H1 (cell line): ENCODE measurements around the gene SPG11. TPM values are rescaled to one million over a fixed set of nuclear protein-coding genes. Genes with fewer than 3 reads are reported as not detected.

Source experiments
- CTCF ChIA-PET: fragments of 300-600 bp; sonication (Branson Sonifier 250); formaldehyde crosslinking; loops from one replicate; lab custom pipeline; 2021; ENCODE audit not compliant: partially characterized antibody; lab: Charles Lee
- POLR2A ChIA-PET: fragments of 300-600 bp; sonication (Branson Sonifier 250); formaldehyde crosslinking; loops from one replicate; lab custom pipeline; 2021; ENCODE audit warnings: inconsistent platforms; ENCODE audit not compliant: partially characterized antibody; lab: Charles Lee
- DNase-seq, 2 experiments: peaks; one replicate each; pipeline versions ENCODE4 v3.0.0 to v3.0.0-alpha.2; 2010 to 2022; ENCODE audit warnings: low spot score in 2 of 2, low read depth in 1 of 2, mixed read lengths in 1 of 2
- FAIRE-seq: peaks from 2 replicates; lab custom pipeline; 2011; peaks lifted over from hg19 to GRCh38; lab: Jason Lieb, UNC
- H2AFZ ChIP-seq: 2 replicates; pipeline ENCODE4 v1.8.1; 2012; ENCODE audit warnings: low read length, inconsistent platforms
- H2AK5ac ChIP-seq: 2 replicates; pipeline ENCODE4 v1.6.1; 2013; ENCODE audit warnings: low read depth, low read length
- H2BK120ac ChIP-seq: replicated peaks from 2 replicates; pipeline ENCODE3; 2013; ENCODE audit warnings: low read depth, low read length, inconsistent platforms
- H2BK12ac ChIP-seq: 2 replicates; pipeline ENCODE4 v1.6.1; 2013; ENCODE audit warnings: low read depth, low read length
- H2BK15ac ChIP-seq: 2 replicates; pipeline ENCODE4 v1.6.1; 2013; ENCODE audit warnings: low read length
- H2BK20ac ChIP-seq: 2 replicates; pipeline ENCODE4 v1.6.1; 2013; ENCODE audit warnings: low read length
- H2BK5ac ChIP-seq: 2 replicates; pipeline ENCODE4 v1.6.1; 2013; ENCODE audit warnings: low read depth, low read length
- H3K14ac ChIP-seq: 2 replicates; pipeline ENCODE4 v1.6.1; 2013; ENCODE audit warnings: inconsistent platforms; ENCODE audit not compliant: insufficient read length
- H3K18ac ChIP-seq: 2 replicates; pipeline ENCODE4 v1.6.1; 2013; ENCODE audit warnings: low read length; ENCODE audit errors: extremely low read depth
- H3K23ac ChIP-seq: 2 replicates; pipeline ENCODE4 v1.6.1; 2013; ENCODE audit warnings: inconsistent platforms; ENCODE audit not compliant: insufficient read length
- H3K23me2 ChIP-seq: 2 replicates; pipeline ENCODE4 v1.6.1; 2013; ENCODE audit warnings: low read depth, low read length
- H3K27ac ChIP-seq: 2 replicates; pipeline ENCODE4 v1.6.1; 2011; ENCODE audit warnings: low read depth, low read length, inconsistent platforms
- H3K27me3 ChIP-seq, 4 experiments: replicated peaks in 1 of 4; 1 replicate in 1 of 4; 2 replicates in 3 of 4; pipeline versions ENCODE4 v1.6.1 to v1.8.1; 2011 to 2013; ENCODE audit warnings: low read length in 3 of 4, mild to moderate bottlenecking in 3 of 4, inconsistent platforms in 2 of 4, mixed read lengths in 2 of 4, moderate library complexity in 1 of 4; ENCODE audit not compliant: control insufficient read depth in 3 of 4, insufficient read depth in 3 of 4; ENCODE audit errors: extremely low read depth in 1 of 4
- H3K36me3 ChIP-seq, 4 experiments: 2 replicates each; pipeline versions ENCODE4 v1.6.1 to v1.8.1; 2011 to 2013; ENCODE audit warnings: mild to moderate bottlenecking in 4 of 4, low read length in 3 of 4, moderate library complexity in 2 of 4, control low read depth in 1 of 4, inconsistent platforms in 1 of 4; ENCODE audit not compliant: insufficient read depth in 4 of 4, control insufficient read depth in 2 of 4
- H3K4ac ChIP-seq: replicated peaks from 2 replicates; pipeline ENCODE3; 2013; ENCODE audit warnings: low read length, low read depth, mixed read lengths, inconsistent platforms; ENCODE audit not compliant: insufficient read length
- H3K4me1 ChIP-seq, 4 experiments: replicated peaks in 1 of 4; 1 replicate in 1 of 4; 2 replicates in 3 of 4; pipeline versions ENCODE4 v1.6.1 to v1.8.1; 2011 to 2013; ENCODE audit warnings: low read length in 3 of 4, inconsistent platforms in 2 of 4, mixed read lengths in 1 of 4; ENCODE audit not compliant: insufficient read depth in 4 of 4, control insufficient read depth in 3 of 4
- H3K4me2 ChIP-seq, 2 experiments: 2 replicates each; pipeline versions ENCODE4 v1.6.1 to v1.8.1; 2011 to 2013; ENCODE audit warnings: low read depth in 2 of 2, low read length in 2 of 2, control low read depth in 1 of 2, inconsistent platforms in 1 of 2, mild to moderate bottlenecking in 1 of 2; ENCODE audit not compliant: insufficient read depth in 1 of 2
- H3K4me3 ChIP-seq, 4 experiments: fragments of 200-600, 300-600 bp in 1 of 4; sonication (generic), shearing (Covaris generic), sonication (Bioruptor Twin) in 1 of 4; 2 replicates each; pipeline versions ENCODE4 v1.5.1 to v1.8.1; 2011 to 2016; ENCODE audit warnings: low read length in 4 of 4, low read depth in 3 of 4, control low read depth in 2 of 4, inconsistent platforms in 2 of 4, mild to moderate bottlenecking in 2 of 4, mixed read lengths in 1 of 4, moderate library complexity in 1 of 4; ENCODE audit not compliant: insufficient read depth in 2 of 4; ENCODE audit errors: extremely low read depth in 1 of 4
- H3K56ac ChIP-seq: replicated peaks from 2 replicates; pipeline ENCODE3; 2013; ENCODE audit warnings: low read depth, mild to moderate bottlenecking, mixed read lengths, low read length, inconsistent platforms; ENCODE audit not compliant: insufficient read length
- H3K79me1 ChIP-seq: 2 replicates; pipeline ENCODE4 v1.6.1; 2013; ENCODE audit warnings: low read depth, low read length, control low read depth
- H3K79me2 ChIP-seq, 2 experiments: 2 replicates each; pipeline versions ENCODE4 v1.6.1 to v1.8.1; 2012 to 2013; ENCODE audit warnings: low read length in 2 of 2, mild to moderate bottlenecking in 2 of 2, inconsistent platforms in 1 of 2; ENCODE audit not compliant: insufficient read depth in 2 of 2, control insufficient read depth in 1 of 2
- H3K9ac ChIP-seq, 4 experiments: replicated peaks in 1 of 4; 1 replicate in 1 of 4; 2 replicates in 3 of 4; pipeline versions ENCODE4 v1.6.1 to v1.8.1; 2011 to 2013; ENCODE audit warnings: low read depth in 3 of 4, low read length in 3 of 4, control low read depth in 2 of 4, mild to moderate bottlenecking in 2 of 4, moderate library complexity in 2 of 4, inconsistent platforms in 1 of 4; ENCODE audit errors: extremely low read depth in 1 of 4
- H3K9me3 ChIP-seq, 2 experiments: 2 replicates each; pipeline versions ENCODE4 v1.6.1 to v1.8.1; 2012 to 2013; ENCODE audit warnings: mild to moderate bottlenecking in 2 of 2, moderate library complexity in 2 of 2, control low read depth in 1 of 2, inconsistent platforms in 1 of 2, low read depth in 1 of 2, low read length in 1 of 2, mixed read lengths in 1 of 2; ENCODE audit not compliant: insufficient read depth in 2 of 2
- H4K20me1 ChIP-seq, 2 experiments: replicated peaks in 1 of 2; 2 replicates each; pipeline versions ENCODE3 to v1.8.1; 2011 to 2013; ENCODE audit warnings: inconsistent platforms in 2 of 2, low read length in 2 of 2, mild to moderate bottlenecking in 1 of 2; ENCODE audit not compliant: insufficient read depth in 2 of 2, control insufficient read depth in 1 of 2
- H4K5ac ChIP-seq: 2 replicates; pipeline ENCODE4 v1.6.1; 2013; ENCODE audit warnings: low read length, low read depth, mixed read lengths, inconsistent platforms; ENCODE audit not compliant: insufficient read length
- H4K8ac ChIP-seq: 2 replicates; pipeline ENCODE4 v1.8.0; 2013; ENCODE audit warnings: mild to moderate bottlenecking, moderate library complexity, low read length, inconsistent platforms; ENCODE audit not compliant: insufficient read depth; ENCODE audit errors: extremely low read depth
- H4K91ac ChIP-seq: replicated peaks from 2 replicates; pipeline ENCODE3; 2013; ENCODE audit warnings: low read length, mixed read lengths, inconsistent platforms; ENCODE audit not compliant: insufficient read length
- ASH2L ChIP-seq: fragments of 200-600, 300-600 bp; sonication (generic); IDR thresholded peaks from one replicate; pipeline ENCODE4 v1.7.1; 2017; ENCODE audit warnings: low read length
- ATF3 ChIP-seq: IDR thresholded peaks from 2 replicates; pipeline ENCODE4 v1.6.1; 2011; ENCODE audit warnings: low read depth, mild to moderate bottlenecking, low read length; ENCODE audit not compliant: insufficient read depth
- BACH1 ChIP-seq: IDR thresholded peaks from 2 replicates; pipeline ENCODE4 v1.6.1; 2012; ENCODE audit warnings: low read length, improper control_type of control experiment
- BRCA1 ChIP-seq: IDR thresholded peaks from 2 replicates; pipeline ENCODE4 v1.6.1; 2012; ENCODE audit warnings: low read depth, low read length, improper control_type of control experiment
- CEBPB ChIP-seq: IDR thresholded peaks from 2 replicates; pipeline ENCODE4 v1.6.1; 2012; ENCODE audit warnings: low read depth, low read length
- CREB1 ChIP-seq: IDR thresholded peaks from 2 replicates; pipeline ENCODE4 v1.6.1; 2012; ENCODE audit warnings: inconsistent platforms
- CTBP2 ChIP-seq: IDR thresholded peaks from 2 replicates; pipeline ENCODE4 v1.7.0; 2011; ENCODE audit warnings: borderline replicate concordance, mild to moderate bottlenecking, moderate library complexity, mixed read lengths, low read length; ENCODE audit not compliant: insufficient read depth, insufficient read length
- EP300 ChIP-seq, 2 experiments: IDR thresholded peaks; 1 replicate in 1 of 2; 2 replicates in 1 of 2; pipeline ENCODE4 v1.6.1; 2011 to 2012; ENCODE audit warnings: low read depth in 2 of 2, low read length in 2 of 2, mild to moderate bottlenecking in 2 of 2, borderline replicate concordance in 1 of 2, inconsistent platforms in 1 of 2, moderate library complexity in 1 of 2
- HDAC2 ChIP-seq, 2 experiments: fragments of 300-600 bp in 1 of 2; sonication (generic) in 1 of 2; IDR thresholded peaks; 2 replicates each; pipeline ENCODE4 v1.6.1; 2011 to 2012; ENCODE audit warnings: low read depth in 2 of 2, low read length in 2 of 2, mild to moderate bottlenecking in 2 of 2, moderate library complexity in 2 of 2, borderline replicate concordance in 1 of 2, inconsistent platforms in 1 of 2
- HDAC6 ChIP-seq: IDR thresholded peaks from one replicate; pipeline ENCODE4 v1.7.1; 2012; ENCODE audit warnings: low read depth, mild to moderate bottlenecking, inconsistent platforms, low read length, moderate library complexity
- JUND ChIP-seq: IDR thresholded peaks from 2 replicates; pipeline ENCODE4 v1.6.1; 2011; ENCODE audit warnings: mild to moderate bottlenecking, improper control_type of control experiment, low read length
- RAD21 ChIP-seq, 2 experiments: IDR thresholded peaks in 1 of 2; conservative IDR thresholded peaks in 1 of 2; 2 replicates each; pipeline ENCODE4 v1.6.1; 2011; ENCODE audit warnings: low read depth in 2 of 2, low read length in 2 of 2, improper control_type of control experiment in 1 of 2, inconsistent platforms in 1 of 2, mild to moderate bottlenecking in 1 of 2, moderate library complexity in 1 of 2
- RFX5 ChIP-seq: IDR thresholded peaks from 2 replicates; pipeline ENCODE4 v1.6.1; 2011; ENCODE audit warnings: low read depth, low read length, improper control_type of control experiment, borderline replicate concordance
- WGBS, 2 experiments: shearing (Covaris generic) in 1 of 2; methylation state at CpG; one replicate each; pipeline versions ENCODE4 v1.1.6 to v1.1.7; 2013 to 2015; ENCODE audit warnings: low lambda C conversion rate in 2 of 2, mixed read lengths in 2 of 2, inconsistent platforms in 1 of 2, low coverage in 1 of 2, missing lambda C conversion rate in 1 of 2; ENCODE audit not compliant: insufficient replicate concordance in 2 of 2, insufficient coverage in 1 of 2, insufficient read length in 1 of 2; ENCODE audit errors: extremely low coverage in 1 of 2, missing lambda C conversion rate in 1 of 2; 5-methylcytosine and 5-hydroxymethylcytosine counted together
- polyA plus RNA-seq, 7 experiments: library from polyadenylated mRNA; depleted of rRNA in 3 of 7; stranded (reverse) in 5 of 7; unstranded in 2 of 7; fragments of >200 nt in 5 of 7; fragments of 200-250 nt in 2 of 7; gene quantifications; 1 replicate in 5 of 7; 2 replicates in 1 of 7; 4 replicates in 1 of 7; pipeline versions ENCODE4 v1.2.1 to v1.2.3, GENCODE V29; 2011 to 2013; ENCODE audit warnings: missing spikeins in 2 of 7, mixed read lengths in 2 of 7
- total RNA-seq: library from RNA; stranded (reverse); fragmentation: NEBNext Ultra II Directional; extraction: Animal tissue kit (Norgen Biotek cat#: 25700); gene quantifications from 2 replicates; pipeline ENCODE4 v1.2.1, GENCODE V29; 2021

Gene SPG11
- total and polyA plus RNA-seq, 2 of the 8 experiments (the other 6 are each of a cell fraction or from before 2014, with no cell fraction given): 37.1 to 38.6 TPM

DNA sequence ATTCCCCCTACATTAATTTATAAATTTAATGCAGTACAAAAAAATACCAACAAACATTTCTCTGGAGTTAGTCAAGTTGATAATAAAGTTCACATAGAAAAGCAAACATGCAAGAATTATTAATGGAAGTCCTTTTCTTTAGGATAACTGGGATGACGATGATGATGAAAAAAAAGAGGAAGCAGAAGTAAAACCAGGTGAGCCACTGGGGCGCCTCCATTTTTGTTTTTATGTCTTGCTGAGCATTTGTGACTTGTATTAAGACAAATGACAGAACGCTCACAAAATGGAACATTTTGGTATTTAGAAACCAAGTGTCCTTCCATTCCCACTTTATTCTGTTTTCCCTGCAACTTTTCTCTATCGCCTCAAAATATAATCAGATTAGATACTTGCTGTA, 112.7 kb downstream of the SPG11 start:
- Histone ChIP-seq H3K27me3 (no peaks in the 10 kb centered on the region), H3K23me2 (no peaks in the 10 kb centered on the region), H3K4ac (no peak overlapping the region), H4K20me1 (peaks cover 0 to 5% of the 10 kb centered on the region in 2 experiments), H4K91ac (no peak overlapping the region), H2AFZ (no peak overlapping the region), H3K56ac (no peak overlapping the region), H3K9me3 (no peaks in the 10 kb centered on the region), H3K4me3 (no peak overlapping the region), H3K4me2 (no peak overlapping the region), H3K4me1 (no peaks in the 10 kb centered on the region), H3K79me1 (no peaks in the 10 kb centered on the region), H3K27ac (no peak overlapping the region), H2BK120ac (no peak overlapping the region), H4K8ac (no peak overlapping the region), H2BK12ac (no peak overlapping the region), H2AK5ac (no peak overlapping the region), H3K79me2 (peaks cover 0 to 32% of the 10 kb centered on the region in 2 experiments; a peak in 3 of 4 replicates), H2BK20ac (no peak overlapping the region), H3K36me3 (peaks cover 3 to 43% (median 24%) of the 10 kb centered on the region in 4 experiments), H2BK15ac (no peak overlapping the region), H3K14ac (no peak overlapping the region), H3K9ac (no peak overlapping the region), H3K18ac (no peak overlapping the region), H2BK5ac (no peak overlapping the region), H3K23ac (no peak overlapping the region), H4K5ac (no peak overlapping the region)
- CTCF ChIA-PET: interaction anchor here (1.2 to 1.7 kb wide), 3 partner anchors 9 to 225 kb away, joined by 3 to 6 read pairs (median 5); partner anchors contain the start of gene EIF3J
- DNase-seq: no peak
- no peak for FAIRE-seq
- WGBS, 2 experiments: 95% methylated on average over 4 of the region's 4 CpGs; no CpG with 5 or more reads in 1 of the 2 experiments
- POLR2A ChIA-PET: interaction anchor here (0.8 to 1.7 kb wide), 2 partner anchors 13 to 14 kb away, joined by 3 to 5 read pairs; partner anchors contain the start of gene EIF3J
- no peak for TF ChIP-seq BRCA1
- no peak for TF ChIP-seq ASH2L
- no peak for TF ChIP-seq ATF3
- TF ChIP-seq RAD21 (IDR thresholded peaks at IDR 0.05 in 1 of 2, conservative IDR thresholded peaks at IDR 0.05 in 1 of 2; ENCODE audit: low read depth in 2 of 2, low read length in 2 of 2): no peak
- no peak for TF ChIP-seq BACH1
- TF ChIP-seq CTBP2: no peak
- no peak for TF ChIP-seq HDAC2 (IDR thresholded peaks at IDR 0.05; ENCODE audit: borderline replicate concordance in 1 of 2, low read depth in 2 of 2, low read length in 2 of 2)
- no peak for TF ChIP-seq CEBPB
- TF ChIP-seq HDAC6: no peak
- no peak for TF ChIP-seq JUND
- TF ChIP-seq RFX5: no peak
- no peak for TF ChIP-seq EP300 (IDR thresholded peaks at IDR 0.05; ENCODE audit: borderline replicate concordance in 1 of 2, low read depth in 2 of 2, low read length in 2 of 2)
- no peak for TF ChIP-seq CREB1
